AG09319 (cell line): ENCODE data around the gene RUNX3.

Source experiments
- DNase-seq: peaks from one replicate; pipeline ENCODE4 v3.0.0-alpha.2; 2010; ENCODE audit warnings: low read depth; ENCODE audit errors: extremely low read depth
- TF ChIP-seq, protein P1 (sequence below): IDR thresholded peaks from 2 replicates; pipeline ENCODE4 v1.5.1; 2011; ENCODE audit warnings: low read depth, mild to moderate bottlenecking, inconsistent platforms, low read length, moderate library complexity

RUNX3 gene

DNA sequence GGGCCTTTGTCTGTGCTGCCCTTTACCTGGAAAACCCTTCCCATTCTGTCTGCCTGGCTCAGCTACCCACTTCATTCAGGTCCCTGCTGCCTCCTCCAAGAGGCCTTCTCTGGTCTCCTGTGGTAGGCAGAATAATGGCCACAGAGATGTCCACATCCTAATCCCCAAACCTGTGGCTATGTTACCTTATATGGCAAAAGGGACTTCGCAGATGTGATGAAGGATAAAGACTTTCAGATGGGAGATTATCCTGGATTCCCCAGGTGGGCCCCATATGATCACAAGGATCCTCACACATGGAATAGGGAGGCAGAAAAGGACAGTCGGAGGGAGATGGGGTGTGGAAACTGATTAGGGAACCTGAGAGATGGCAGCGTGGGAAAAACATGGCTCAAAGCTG, 14.2 kb upstream of the RUNX3 start:
- no peak for DNase-seq
- TF ChIP-seq, protein P1, sequence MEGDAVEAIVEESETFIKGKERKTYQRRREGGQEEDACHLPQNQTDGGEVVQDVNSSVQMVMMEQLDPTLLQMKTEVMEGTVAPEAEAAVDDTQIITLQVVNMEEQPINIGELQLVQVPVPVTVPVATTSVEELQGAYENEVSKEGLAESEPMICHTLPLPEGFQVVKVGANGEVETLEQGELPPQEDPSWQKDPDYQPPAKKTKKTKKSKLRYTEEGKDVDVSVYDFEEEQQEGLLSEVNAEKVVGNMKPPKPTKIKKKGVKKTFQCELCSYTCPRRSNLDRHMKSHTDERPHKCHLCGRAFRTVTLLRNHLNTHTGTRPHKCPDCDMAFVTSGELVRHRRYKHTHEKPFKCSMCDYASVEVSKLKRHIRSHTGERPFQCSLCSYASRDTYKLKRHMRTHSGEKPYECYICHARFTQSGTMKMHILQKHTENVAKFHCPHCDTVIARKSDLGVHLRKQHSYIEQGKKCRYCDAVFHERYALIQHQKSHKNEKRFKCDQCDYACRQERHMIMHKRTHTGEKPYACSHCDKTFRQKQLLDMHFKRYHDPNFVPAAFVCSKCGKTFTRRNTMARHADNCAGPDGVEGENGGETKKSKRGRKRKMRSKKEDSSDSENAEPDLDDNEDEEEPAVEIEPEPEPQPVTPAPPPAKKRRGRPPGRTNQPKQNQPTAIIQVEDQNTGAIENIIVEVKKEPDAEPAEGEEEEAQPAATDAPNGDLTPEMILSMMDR: no peak

DNA sequence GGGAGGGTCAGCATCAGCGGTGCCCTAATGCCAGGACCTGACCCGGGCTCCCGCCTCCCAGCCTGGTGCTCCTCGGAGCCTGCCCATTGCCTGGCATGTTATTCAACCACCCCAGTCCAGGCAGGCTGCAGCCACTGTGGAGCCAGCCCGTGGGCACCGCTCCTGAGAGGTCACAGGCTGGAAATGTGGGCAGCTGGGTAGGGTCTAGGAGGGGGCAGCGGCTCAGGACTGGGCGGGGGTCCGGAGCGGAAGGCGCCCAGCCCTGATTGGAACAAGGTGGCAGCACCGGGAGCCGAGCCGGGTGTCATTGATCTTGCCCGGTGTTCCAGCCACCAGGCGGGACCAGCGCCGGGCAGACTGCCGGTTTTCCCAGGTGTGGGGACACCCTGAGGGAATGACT, 12.7 kb upstream of the RUNX3 start:
- TF ChIP-seq, protein P1: no peak
- no peak for DNase-seq

DNA sequence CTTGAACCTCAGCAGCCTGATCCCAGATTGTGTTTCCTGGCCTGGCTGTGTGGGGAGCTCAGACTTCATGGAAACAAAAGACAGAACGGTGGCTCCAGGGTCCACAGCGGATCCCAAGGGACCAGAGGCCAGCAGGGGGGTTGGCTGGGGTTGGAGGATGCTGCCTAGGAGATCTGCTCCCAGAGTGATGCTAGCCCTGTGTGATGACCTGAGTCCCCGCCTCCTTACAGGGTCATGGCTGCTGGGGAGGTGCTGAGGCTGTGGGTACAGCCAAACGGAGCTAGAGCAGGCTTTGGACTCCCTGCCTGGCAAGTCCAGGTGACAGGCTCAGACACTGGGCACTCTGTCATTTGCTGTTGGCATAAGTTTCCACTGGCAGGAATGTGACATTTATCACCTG, 11.5 kb upstream of the RUNX3 start:
- TF ChIP-seq, protein P1: no peak
- DNase-seq: no peak

DNA sequence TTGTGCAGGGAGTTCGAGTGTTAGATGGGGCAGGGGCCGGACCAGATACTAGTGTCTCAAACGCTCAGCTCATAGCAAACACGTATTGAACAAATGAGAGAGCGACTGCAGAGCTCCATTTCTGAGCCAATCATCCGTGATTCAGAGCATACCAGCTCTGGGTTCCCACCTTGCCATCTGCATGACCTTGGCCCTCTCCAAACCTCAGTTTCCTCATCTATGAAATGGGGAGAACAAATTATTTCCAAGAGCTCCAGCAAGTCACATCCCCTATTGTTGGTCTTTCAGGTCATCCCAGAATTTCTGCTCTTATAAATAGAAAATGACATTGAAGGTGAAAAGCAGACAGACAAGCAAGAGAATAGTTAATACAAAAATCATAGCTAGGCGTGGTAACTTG, 10.2 kb upstream of the RUNX3 start:
- TF ChIP-seq, protein P1: no peak
- no peak for DNase-seq

DNA sequence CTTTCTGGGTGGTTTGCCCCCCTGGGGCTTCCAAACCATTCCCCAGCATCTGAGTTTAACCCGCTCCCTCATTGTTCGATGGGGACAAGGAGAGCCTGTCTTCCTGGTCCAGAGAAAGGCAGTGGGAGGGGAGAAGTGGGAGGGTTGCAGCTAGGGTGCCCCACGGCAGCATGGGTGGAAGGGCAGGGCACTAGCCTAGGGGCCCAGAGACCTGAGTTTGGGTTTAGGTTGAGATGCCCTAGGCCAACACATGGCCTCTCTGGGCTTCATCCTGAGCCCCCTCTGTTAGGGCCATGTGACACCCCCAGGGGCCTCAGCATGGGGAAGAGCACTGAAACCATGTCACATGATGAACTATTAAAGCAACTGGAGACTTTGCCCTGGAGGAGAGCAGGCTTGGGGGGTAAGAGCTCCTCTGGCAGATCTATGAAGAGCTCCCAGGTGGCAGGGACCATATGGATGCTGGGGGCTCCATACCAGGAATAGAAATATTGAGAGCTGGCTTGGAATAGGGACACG, 9.7 kb upstream of the RUNX3 start:
- TF ChIP-seq, protein P1: no peak
- DNase-seq: no peak

DNA sequence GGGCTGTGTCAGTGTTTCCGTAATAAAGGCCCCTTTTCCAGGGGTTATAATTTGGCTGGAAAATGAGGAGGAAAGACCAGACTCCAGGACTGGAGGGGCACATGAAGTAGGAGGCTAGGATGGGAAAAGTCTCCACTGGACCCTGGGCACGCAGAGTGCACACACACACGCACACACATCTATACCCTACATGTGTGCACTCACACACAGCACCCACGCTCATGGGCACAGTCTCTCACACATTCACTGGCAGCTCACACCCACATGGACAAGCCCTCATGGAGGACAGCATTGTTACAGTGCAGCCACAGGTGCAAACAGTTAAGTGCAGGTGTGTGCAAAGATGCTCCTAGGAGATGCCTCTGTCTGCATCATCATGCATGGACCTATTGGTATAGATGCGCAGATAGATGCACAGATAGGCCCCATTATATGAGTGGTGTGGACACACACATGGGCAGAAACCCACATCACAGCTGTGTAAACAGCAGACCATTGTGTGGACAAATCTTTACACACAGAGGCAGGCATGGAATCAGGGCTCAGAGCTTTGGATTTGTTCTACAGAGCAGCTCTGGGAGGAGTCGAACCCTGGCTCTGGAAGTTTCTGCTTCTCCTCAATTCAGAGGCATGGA, 9.1 kb upstream of the RUNX3 start:
- DNase-seq: no peak
- TF ChIP-seq, protein P1: no peak

DNA sequence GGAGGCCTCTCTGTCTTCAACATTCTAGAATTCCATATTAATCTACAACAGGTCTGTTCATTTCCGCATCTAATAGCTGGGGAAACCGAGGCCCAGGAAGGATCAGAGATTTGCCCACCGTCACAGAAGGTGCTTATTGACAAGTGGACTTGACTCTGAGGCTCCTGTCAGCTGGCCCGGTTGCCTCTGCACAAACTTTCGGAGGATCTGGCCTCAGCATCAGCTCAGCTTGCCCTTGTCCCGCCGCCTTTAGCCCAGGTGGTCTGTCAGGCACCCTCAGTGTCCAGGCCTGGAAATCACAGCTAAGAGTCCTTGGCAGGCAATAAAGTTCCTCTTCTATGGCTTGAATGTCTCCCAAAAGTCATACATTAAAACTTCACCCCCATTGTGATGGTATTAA, 8.2 kb upstream of the RUNX3 start:
- TF ChIP-seq, protein P1: no peak

More for the DNA sequence above, 8.2 kb upstream of the RUNX3 start:
- no peak for DNase-seq
